Measurements from ENCODE around the gene TM6SF1. TPM values are rescaled to one million over a fixed set of nuclear protein-coding genes. Genes with fewer than 3 reads are reported as not detected.

Gene TM6SF1
- total and polyA plus RNA-seq, 2 of the 8 experiments (the other 6 are each of a cell fraction or from before 2014, with no cell fraction given): 0.74 to 1.0 TPM

- no peak for TF ChIP-seq CTCF (IDR thresholded peaks at IDR 0.05; ENCODE audit: control extremely low read depth in 1 of 3, insufficient read depth in 1 of 3, low read depth in 1 of 3, low read length in 3 of 3)
- TF ChIP-seq KDM5A (IDR thresholded peaks at IDR 0.05; ENCODE audit: low read length): no peak
- TF ChIP-seq POLR2AphosphoS5 (IDR thresholded peaks at IDR 0.05; ENCODE audit: low read depth, low read length): no peak
- no peak for TF ChIP-seq KDM1A (IDR thresholded peaks at IDR 0.05; ENCODE audit: borderline replicate concordance, low read length)
- no peak for TF ChIP-seq NRF1 (IDR thresholded peaks at IDR 0.05; ENCODE audit: low read depth, low read length)
Measured at GRCh38 chr15:83108266-83109219, 1.1 kb downstream of the TM6SF1 start (continued).

Data from H1 (cell line).